ENCODE measurements around the gene PRRT2. TPM values are rescaled to one million over a fixed set of nuclear protein-coding genes. Genes with fewer than 3 reads are reported as not detected.
A peak's percentile ranks its signal among the peaks of the same experiment; 100 is the strongest.

The PRRT2 gene
- polyA plus RNA-seq, 3 donors, result 0.56 to 3.7 (median 0.95) TPM

DNA sequence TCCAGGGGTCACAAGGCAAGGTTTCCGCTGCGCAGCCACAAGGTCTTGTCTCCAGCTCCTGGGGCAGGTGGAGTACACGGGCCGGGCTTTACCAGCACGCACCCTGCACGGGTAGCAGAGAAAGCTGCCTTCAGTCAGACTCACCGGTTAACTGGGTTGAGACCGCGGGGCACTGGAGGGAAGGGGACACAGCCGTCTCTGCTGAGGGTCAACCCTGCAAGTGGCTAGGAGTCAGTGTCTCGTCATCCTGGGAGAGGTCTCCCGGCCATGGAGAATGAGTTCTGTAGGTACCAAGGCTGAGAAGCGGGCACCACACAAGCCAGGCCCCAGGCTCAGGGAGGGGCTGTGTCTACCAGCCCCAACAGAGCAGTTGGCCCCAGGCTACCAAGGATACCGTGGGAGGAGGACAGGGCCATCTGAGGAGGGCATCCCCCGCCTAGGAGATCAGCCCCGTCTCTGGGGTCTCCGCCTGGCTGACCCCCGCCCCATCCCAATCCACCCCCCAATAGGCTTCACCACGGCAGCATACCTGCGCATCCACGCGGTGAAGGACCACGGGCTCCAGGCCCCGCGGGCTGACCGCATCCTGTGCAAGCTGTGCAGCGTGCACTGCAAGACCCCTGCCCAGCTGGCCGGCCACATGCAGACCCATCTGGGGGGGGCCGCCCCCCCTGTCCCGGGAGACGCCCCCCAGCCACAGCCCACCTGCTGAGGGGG, 2.8 kb upstream of the PRRT2 start:
- WGBS, 3 donors, result 74 to 85% (median 79%) methylated on average over 29 to 31 of the region's 31 CpGs
- H3K27ac ChIP-seq (ENCODE audit: low read depth, low read length), result no peak overlapping the region

DNA sequence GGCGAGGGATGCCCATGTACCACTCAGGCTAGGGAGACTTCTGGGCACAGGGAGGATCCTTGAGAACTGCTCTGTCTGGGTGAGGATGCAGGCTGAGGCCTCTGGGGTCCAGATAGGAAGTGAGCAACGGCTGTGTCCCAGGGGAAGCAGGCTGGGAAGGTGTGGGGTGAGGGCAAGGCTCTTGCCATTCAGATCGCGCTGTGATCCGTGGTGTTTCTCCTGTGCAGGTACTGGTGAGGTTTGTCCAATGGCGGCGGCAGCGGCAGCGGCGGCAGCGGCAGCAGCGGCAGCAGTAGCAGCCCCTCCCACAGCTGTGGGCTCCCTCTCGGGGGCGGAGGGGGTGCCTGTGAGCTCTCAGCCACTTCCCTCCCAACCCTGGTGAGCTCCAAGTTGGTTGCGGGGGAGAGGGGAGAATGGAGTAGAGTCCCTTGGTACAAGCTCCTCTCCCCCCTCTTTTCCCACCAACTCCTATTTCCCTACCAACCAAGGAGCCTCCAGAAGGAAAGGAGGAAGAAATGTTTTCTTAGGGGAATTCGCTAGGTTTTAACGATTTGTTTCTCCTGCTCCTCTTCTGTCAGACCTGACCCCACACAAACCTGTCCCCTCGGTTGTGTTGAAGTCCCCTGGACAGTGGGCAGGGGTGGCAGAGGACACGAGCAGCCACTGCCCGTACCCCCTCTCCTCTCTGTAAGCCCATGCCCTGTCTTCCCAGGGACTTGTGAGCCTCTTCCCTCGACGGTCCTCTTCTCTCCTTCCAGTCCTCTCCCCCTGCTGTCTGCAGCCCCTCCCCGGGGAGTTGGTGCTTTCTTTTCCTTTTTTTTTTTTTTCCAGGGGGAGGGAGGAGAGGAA, 1.9 kb upstream of the PRRT2 start:
- no peak overlapping the region for H3K27ac ChIP-seq (ENCODE audit: low read depth, low read length)
- WGBS, 3 donors, result 58 to 69% (median 62%) methylated on average over 21 to 23 of the region's 23 CpGs

DNA sequence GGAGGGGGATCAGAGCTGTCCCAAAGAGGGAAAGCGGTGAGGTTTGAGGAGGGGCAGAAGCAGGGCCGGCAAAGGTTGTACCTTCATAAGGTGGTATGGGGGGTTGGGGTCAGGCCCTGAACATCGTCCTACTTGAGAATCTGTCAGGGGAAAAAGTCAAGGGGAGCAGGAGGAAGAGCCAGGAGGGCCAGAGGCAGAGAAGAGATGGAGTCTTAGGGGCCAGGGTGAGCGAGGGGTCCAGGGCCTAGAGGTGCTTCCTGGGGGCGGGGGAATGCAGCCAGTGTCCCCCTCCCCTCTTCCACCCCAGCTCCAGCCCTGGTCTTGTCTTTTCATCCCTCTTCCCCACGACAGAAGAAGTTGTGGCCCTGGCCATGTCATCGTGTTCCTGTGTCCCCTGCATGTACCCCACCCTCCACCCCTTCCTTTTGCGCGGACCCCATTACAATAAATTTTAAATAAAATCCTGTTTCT, 1.3 kb upstream of the PRRT2 start:
- H3K27ac ChIP-seq (ENCODE audit: low read depth, low read length), result no peak overlapping the region
- WGBS, 3 donors, result 32 to 42% (median 36%) methylated on average over 9 of the region's 9 CpGs

DNA sequence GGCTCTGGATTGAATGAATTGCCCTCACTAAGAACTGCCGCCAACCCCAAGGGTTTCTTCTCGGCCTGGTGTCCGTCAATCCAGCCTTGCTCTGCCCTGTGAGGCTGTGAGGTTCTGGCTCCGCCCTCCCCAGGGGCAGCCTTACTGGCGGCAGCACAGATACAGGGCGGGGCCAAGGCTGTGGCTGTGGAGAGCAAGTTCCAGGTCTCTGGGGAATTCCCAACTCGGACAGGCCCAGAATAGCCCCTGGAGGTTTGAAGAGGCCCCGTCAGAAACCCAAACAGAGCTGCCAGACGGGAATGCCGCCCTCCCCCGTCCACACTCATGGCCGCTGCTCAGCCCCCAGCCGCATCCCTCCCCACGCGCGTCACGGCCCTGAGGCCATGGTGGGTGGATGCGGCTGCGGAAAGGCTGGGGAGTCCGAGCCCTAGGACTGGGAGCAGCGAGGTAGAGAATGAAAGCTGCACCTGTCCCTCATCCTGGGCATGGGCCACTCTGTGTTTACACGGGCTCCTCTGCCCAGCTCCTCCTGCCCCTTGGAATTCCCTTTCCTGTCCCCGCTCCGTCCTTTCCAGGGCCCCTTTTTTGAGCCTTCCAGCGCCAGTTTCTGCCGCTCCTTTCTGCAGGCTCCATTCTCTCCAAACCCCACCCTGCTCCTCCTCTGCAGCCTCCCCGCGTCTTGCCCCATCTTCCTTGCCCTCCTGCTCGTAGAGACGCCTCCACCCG, 660 bp upstream of the PRRT2 start:
- 1% methylated on average over 29 to 31 of the region's 31 CpGs for WGBS, 3 donors
- no peak overlapping the region for H3K27ac ChIP-seq (ENCODE audit: low read depth, low read length)

DNA sequence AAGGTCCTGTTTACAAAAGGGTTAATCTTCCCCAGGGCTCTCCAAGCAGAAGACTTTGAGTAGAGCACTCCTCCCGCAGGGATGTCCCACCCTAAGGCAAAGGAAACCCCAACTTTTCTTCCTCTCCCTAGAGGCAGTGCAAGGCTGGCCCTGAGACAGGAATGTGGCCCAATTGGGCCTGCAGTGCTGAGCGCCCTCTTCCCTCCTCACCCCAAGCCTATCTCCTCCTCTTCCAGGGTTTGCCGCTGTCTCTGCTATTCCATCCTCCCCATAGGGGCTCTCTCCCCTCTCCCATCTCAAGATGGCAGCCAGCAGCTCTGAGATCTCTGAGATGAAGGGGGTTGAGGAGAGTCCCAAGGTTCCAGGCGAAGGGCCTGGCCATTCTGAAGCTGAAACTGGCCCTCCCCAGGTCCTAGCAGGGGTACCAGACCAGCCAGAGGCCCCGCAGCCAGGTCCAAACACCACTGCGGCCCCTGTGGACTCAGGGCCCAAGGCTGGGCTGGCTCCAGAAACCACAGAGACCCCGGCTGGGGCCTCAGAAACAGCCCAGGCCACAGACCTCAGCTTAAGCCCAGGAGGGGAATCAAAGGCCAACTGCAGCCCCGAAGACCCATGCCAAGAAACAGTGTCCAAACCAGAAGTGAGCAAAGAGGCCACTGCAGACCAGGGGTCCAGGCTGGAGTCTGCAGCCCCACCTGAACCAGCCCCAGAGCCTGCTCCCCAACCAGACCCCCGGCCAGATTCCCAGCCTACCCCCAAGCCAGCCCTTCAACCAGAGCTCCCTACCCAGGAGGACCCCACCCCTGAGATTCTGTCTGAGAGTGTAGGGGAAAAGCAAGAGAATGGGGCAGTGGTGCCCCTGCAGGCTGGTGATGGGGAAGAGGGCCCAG, 1.0 kb downstream of the PRRT2 start:
- 68 to 80% (median 80%) methylated on average over 9 of the region's 9 CpGs for WGBS, 3 donors
- H3K27ac ChIP-seq (ENCODE audit: low read depth, low read length), result no peak overlapping the region

DNA sequence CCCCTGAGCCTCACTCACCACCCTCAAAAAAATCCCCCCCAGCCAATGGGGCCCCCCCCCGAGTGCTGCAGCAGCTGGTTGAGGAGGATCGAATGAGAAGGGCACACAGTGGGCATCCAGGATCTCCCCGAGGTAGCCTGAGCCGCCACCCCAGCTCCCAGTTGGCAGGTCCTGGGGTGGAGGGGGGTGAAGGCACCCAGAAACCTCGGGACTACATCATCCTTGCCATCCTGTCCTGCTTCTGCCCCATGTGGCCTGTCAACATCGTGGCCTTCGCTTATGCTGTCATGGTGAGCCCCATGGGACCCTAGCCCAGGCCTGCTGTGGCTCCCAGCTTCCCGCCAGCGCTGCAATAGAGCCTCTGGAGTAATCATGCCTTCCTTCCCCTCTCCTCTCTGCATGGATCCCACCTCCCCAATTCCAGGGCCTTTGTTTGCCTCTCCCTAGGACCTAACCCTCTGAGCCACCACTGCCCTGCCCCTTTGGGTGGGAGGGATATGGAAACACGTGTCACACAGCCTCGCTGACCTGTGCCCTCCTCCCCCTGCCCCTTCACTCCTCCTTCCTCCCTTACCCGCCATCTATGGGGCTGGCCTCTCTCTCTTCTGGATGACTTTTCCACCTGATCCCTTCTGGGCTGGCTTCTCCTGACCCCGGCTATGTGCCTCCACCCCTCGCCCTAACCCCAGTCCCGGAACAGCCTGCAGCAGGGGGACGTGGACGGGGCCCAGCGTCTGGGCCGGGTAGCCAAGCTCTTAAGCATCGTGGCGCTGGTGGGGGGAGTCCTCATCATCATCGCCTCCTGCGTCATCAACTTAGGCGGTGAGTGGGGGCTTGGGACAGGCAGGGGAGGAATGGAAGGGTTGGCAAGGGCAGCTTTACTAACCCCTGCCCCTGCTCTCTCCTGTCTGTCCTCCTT, 1.9 kb downstream of the PRRT2 start:
- no peak overlapping the region for H3K27ac ChIP-seq (ENCODE audit: low read depth, low read length)

DNA sequence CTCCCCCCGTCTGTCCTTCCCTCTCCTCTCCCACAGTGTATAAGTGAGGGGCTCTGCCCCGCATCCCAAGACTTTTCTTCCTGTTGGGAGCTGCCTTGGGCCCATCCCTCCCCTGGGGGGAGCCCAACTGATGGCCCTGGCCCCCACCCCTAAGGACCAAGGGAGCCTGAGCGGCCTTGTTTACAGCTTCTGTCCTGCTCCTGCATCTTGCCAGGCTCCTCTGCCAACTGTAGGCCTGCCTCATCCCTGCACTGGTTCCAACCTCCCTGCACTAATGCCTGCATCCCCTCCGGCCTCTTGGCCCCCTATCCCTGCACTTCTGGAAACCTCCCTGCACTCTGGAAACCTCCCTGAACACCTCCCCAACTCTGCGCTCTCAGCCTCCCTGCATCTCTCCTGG, 2.6 kb downstream of the PRRT2 start:
- no peak overlapping the region for H3K27ac ChIP-seq (ENCODE audit: low read depth, low read length)
- 86 to 92% (median 90%) methylated on average over 4 to 5 of the region's 5 CpGs for WGBS, 3 donors

More for the DNA sequence above, 1.9 kb downstream of the PRRT2 start:
- 73 to 84% (median 77%) methylated on average over 21 to 24 of the region's 24 CpGs for WGBS, 3 donors

DNA sequence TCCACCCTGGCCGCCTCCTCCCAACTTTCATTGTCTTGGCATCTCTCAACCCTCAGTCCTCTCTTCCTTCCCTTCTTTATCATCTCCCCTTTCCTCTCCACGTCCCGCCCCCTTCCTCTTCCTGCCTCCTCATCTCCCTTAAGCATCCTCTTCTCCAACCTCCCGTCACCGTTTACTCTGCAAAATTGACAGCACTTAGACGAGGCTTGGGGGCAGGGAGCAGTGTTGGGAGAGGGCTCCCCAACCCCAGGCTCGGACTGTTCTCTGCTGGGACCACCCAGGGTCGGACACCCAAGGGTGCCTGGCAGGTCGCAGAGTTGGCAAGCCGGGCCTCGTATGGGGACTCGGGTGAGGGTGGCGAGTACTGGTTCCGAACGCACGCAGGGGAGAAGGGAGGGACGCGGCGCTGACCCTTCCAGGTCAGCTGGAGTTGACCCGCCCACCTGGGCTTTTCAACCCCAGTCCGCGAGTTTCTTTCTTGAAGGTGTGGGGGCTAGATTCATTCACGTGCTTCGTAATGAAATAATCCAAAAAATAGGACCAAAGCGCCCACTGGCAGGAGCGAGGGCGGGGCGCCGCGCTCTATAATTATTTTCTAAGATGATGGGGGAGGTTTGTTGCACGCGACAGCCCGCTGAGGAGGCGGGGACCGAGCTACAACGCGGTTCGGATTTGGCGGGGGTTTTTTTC, 3.2 kb downstream of the PRRT2 start:
- H3K27ac ChIP-seq (ENCODE audit: low read depth, low read length), result no peak overlapping the region
- 3 to 13% (median 4%) methylated on average over 35 to 39 of the region's 39 CpGs for WGBS, 3 donors

DNA sequence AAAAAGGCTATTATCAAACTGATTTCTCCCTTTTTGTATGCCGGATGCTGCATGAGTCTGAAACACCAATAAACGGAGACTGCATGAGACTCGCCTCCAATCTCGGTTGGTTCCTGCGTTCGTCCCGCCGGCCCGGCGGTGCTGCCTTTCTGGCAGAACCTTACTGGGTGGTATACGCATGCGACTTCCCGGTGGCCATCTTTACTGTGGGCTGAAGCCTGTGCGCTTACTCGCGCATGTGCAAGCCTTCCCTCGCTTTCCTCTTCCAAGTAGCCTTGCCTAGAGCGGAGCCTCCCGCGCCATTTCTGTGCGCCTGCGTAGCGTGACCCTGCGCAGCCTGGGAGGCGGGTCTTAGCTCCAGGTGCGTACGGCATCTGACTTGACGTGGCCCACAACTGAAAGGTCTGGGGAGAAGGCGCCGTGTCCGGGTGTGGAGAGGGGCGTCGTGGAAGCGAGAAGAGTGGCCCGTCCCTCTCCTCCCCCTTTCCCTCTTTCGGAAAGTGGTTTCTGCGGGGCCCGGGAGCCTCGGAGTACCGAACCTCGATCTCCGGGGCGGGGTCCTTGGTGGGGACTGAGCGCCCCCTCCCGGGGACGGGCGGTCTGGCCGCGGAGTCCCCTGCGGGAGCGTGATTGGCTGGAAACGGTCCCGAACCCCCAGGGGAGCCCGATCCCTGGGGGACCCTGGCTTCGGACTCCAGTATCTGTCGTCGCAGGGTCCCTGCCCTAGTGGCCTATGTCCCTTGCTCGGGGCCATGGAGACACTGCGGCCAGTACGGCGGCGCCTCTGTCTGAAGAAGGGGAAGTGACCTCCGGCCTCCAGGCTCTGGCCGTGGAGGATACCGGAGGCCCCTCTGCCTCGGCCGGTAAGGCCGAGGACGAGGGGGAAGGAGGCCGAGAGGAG, 4.0 kb downstream of the PRRT2 start, which contains the start of gene PAGR1:
Gene PAGR1, plus strand, starts transcription at position 360 of the 901 bp plus-strand sequence. Its CDS starts 374 bp downstream, at position 734.
- peak within 1 kb of the TSS; percentile 34 for H3K27ac ChIP-seq (ENCODE audit: low read depth, low read length)
- WGBS, 3 donors, result 0 to 1% (median 1%) methylated on average over 57 to 70 of the region's 70 CpGs

DNA sequence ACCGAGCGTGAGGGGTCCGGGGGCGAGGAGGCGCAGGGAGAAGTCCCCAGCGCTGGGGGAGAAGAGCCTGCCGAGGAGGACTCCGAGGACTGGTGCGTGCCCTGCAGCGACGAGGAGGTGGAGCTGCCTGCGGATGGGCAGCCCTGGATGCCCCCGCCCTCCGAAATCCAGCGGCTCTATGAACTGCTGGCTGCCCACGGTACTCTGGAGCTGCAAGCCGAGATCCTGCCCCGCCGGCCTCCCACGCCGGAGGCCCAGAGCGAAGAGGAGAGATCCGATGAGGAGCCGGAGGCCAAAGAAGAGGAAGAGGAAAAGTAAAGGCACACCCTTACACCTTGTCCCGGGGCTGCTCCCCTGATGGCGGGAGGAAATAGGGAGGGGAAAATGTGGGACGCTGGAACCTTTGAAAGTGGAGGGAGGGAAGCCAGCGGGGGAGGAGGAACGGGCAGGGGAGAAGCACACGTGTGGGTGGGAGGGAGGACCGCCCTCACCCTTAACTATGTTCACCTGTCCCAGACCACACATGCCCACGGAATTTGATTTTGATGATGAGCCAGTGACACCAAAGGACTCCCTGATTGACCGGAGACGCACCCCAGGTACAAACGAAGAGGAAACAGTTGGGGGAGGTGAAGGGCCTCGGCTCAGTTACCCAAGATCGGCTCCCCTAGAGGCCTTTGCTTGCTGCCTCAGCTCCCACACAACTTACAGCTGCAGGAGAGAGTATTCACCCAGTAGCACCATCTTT, 4.9 kb downstream of the PRRT2 start:
- whole genome bisulfite sequencing, 3 donors, result 1 to 5% (median 4%) methylated on average over 34 to 37 of the region's 37 CpGs
- peak overlapping the region; percentile 34 for H3K27ac ChIP-seq (ENCODE audit: low read depth, low read length)

DNA sequence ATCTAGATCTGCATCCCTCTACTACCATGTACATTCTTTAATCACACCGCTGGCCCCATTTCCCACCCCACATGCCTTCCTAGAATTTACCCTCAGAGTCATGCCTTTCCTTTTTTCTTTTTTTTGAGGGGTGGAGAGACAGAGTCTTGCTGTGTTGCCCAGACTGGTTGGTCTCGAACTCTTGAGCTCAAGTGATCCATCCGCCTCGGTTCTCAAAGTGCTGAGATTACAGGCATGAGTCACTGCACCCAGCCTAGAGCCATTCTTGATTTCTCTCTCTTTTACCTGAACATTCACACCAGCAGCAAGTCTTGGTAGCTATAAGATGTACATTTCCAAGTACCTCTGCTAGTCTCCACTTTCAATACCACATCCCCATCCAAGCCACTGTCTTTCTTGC, 6.1 kb downstream of the PRRT2 start:
- WGBS, 3 donors, result 77 to 94% (median 92%) methylated on average over 4 of the region's 4 CpGs
- H3K27ac ChIP-seq (ENCODE audit: low read depth, low read length), result no peak overlapping the region

DNA sequence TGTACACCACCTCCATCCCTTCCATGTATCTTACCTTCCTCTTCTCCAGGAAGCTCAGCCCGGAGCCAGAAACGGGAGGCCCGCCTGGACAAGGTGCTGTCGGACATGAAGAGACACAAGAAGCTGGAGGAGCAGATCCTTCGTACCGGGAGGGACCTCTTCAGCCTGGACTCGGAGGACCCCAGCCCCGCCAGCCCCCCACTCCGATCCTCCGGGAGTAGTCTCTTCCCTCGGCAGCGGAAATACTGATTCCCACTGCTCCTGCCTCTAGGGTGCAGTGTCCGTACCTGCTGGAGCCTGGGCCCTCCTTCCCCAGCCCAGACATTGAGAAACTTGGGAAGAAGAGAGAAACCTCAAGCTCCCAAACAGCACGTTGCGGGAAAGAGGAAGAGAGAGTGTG, 7.5 kb downstream of the PRRT2 start:
- WGBS, 3 donors, result 63 to 81% (median 75%) methylated on average over 15 of the region's 15 CpGs
- H3K27ac ChIP-seq (ENCODE audit: low read depth, low read length), result no peak overlapping the region

DNA sequence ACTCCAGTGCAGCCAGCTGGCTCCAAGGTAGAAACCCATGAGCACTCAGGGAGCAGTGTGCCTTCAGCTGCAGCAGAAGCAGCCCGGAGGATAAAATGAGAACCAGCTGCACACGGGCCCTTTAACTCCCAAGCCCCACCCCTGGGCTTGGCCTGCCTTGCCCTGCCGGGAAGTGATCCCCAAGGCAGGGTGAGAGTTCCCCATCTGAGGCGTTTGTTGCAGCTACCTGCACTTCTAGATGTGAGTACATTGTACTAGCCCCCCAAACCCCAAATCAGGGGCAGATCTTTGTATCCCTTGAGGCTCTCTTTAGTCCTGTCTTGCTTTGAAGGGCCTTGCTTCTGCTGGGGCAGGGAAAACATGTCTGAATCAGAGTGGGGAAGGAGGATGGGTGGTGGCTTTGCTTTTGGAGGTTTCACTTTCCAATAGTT, 8.3 kb downstream of the PRRT2 start, which contains the start of gene MVP:
Gene MVP, plus strand, starts transcription at position 192 of the 431 bp plus-strand sequence. CDS start 10,088 bp downstream, outside the sequence.
- H3K27ac ChIP-seq (ENCODE audit: low read depth, low read length), result peak within 1 kb of the TSS; percentile 68
- 0% methylated on average over 4 of the region's 4 CpGs for WGBS, 3 donors

DNA sequence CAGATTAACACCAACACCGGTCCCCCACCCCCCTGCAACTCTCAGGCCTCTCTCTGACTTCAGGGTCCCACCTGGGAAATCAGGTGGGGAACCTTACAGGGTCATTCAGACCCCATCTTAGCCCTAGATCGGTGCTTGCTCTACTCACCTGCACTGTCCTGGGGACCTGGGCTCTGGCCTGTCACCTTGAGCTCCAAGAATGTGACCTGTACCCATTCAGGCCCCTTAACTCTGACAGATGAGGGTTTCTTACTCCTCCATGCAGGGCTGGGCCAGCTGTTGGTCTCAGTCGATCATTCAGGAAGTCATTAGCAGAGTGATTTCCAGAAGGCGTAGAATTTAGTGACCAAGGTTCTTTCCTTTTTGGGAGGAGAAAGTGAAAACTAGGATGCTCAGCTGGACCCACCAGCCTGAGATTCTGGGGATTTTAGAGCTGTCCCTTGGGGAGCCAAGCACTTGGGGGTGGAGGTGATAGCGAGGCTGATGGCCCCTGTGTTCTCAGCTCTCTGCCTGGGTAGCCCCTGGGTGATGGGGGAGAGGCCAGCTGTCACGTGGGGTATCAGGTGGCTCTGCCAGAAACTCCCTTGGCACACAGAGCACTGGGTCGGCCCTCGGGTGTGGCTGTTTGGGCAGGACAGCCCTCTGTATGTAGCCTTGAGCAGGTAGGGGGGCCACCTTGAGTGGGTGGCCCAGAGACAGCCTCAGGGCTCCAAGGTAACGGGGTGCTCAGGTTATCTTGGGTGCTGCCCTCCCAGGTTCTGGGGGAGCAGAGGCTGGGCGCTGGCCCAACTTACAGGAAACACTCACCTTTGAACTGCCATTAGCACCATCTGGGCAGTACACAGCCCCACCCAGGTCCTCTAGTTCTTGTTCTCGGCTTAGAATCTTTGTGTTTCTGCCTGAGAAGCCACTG, 9.0 kb downstream of the PRRT2 start:
- whole genome bisulfite sequencing, 3 donors, result 10 to 19% (median 19%) methylated on average over 11 of the region's 11 CpGs
- H3K27ac ChIP-seq (ENCODE audit: low read depth, low read length), result peak overlapping the region; percentile 68
